GM19025 (cell line): ENCODE results near the gene PPM1H.
A peak's percentile ranks its signal among the peaks of the same experiment; 100 is the strongest.

ENCODE experiments used
- ATAC-seq: cut with Tn5 transposase; IDR thresholded peaks from one replicate; pipeline ENCODE4 v1.9.1; 2021; ENCODE audit warnings: mild to moderate bottlenecking, low read depth, moderate library complexity; ENCODE audit not compliant: unreplicated experiment

PPM1H gene

GRCh38 chr12:62631471-62632410, 303.2 kb downstream of the PPM1H start:
- ATAC-seq: peak; percentile 64

- no peak for ATAC-seq
Observed at GRCh38 chr12:62629971-62630739, 304.8 kb downstream of the PPM1H start.

GRCh38 chr12:62629413-62629812, 305.5 kb downstream of the PPM1H start:
- ATAC-seq: no peak

GRCh38 chr12:62627181-62627580, 307.8 kb downstream of the PPM1H start:
- no peak for ATAC-seq

- ATAC-seq: no peak
Observed at GRCh38 chr12:62625228-62625627, 309.7 kb downstream of the PPM1H start.

- ATAC-seq: no peak
Observed at GRCh38 chr12:62622177-62622576, 312.8 kb downstream of the PPM1H start.

- ATAC-seq: no peak
Observed at GRCh38 chr12:62621101-62621638, 313.8 kb downstream of the PPM1H start.

- ATAC-seq: no peak
Observed at GRCh38 chr12:62618930-62619329, 316.0 kb downstream of the PPM1H start.

GRCh38 chr12:62618319-62618718, 316.6 kb downstream of the PPM1H start:
- no peak for ATAC-seq

GRCh38 chr12:62613081-62613480, 321.9 kb downstream of the PPM1H start:
- ATAC-seq: no peak

- ATAC-seq: no peak
Observed at GRCh38 chr12:62606654-62607053, 328.3 kb downstream of the PPM1H start.

GRCh38 chr12:62605981-62606380, 329.0 kb downstream of the PPM1H start:
- ATAC-seq: no peak

- ATAC-seq: no peak
Observed at GRCh38 chr12:62604871-62605270, 330.1 kb downstream of the PPM1H start.

GRCh38 chr12:62604373-62604772, 330.6 kb downstream of the PPM1H start:
- no peak for ATAC-seq

GRCh38 chr12:62603811-62604098, 331.2 kb downstream of the PPM1H start:
- no peak for ATAC-seq

GRCh38 chr12:62603061-62603810, 331.7 kb downstream of the PPM1H start:
- ATAC-seq: peak; percentile 66

GRCh38 chr12:62602255-62603060, 332.5 kb downstream of the PPM1H start:
- ATAC-seq: peak; percentile 58

GRCh38 chr12:62601765-62602164, 333.2 kb downstream of the PPM1H start:
- no peak for ATAC-seq

GRCh38 chr12:62599854-62600437, 335.0 kb downstream of the PPM1H start:
- no peak for ATAC-seq

- no peak for ATAC-seq
Observed at GRCh38 chr12:62598846-62599245, 336.1 kb downstream of the PPM1H start.
